HG03139 (cell line): ENCODE data around the gene ZRANB3.
"Not testable (repeated sequence)": the region's sequence is repeated elsewhere in the genome, so short reads cannot be mapped to it uniquely, and the experiment has no call there.

ENCODE experiments used
- ATAC-seq: cut with Tn5 transposase; IDR thresholded peaks from one replicate; pipeline ENCODE4 v1.9.1; 2021; ENCODE audit not compliant: unreplicated experiment

Gene ZRANB3

GRCh38 chr2:135093670-135094330 is 437.2 kb downstream of the ZRANB3 start:
- ATAC-seq, result no peak

GRCh38 chr2:135093193-135093592 is 437.8 kb downstream of the ZRANB3 start:
- no peak for ATAC-seq

GRCh38 chr2:135091681-135092080 is 439.3 kb downstream of the ZRANB3 start:
- no peak for ATAC-seq

- ATAC-seq, result not testable (repeated sequence)
These were observed 441.4 kb downstream of the ZRANB3 start for GRCh38 chr2:135089597-135089996.
